NCI-H1694 treated with DMSO at 0.1 percent for 48 hours (cell line): ENCODE data around the gene PPP1R3E.
"Not testable (repeated sequence)": the region's sequence is repeated elsewhere in the genome, so short reads cannot be mapped to it uniquely, and the experiment has no call there.

ENCODE experiments used
- DNase-seq: peaks from one replicate; lab custom pipeline; 2025; lab: John Stamatoyannopoulos, UW

Gene PPP1R3E

GRCh38 chr14:23297611-23298277 is 4.9 kb downstream of the PPP1R3E start:
- DNase-seq, result no peak

DNA sequence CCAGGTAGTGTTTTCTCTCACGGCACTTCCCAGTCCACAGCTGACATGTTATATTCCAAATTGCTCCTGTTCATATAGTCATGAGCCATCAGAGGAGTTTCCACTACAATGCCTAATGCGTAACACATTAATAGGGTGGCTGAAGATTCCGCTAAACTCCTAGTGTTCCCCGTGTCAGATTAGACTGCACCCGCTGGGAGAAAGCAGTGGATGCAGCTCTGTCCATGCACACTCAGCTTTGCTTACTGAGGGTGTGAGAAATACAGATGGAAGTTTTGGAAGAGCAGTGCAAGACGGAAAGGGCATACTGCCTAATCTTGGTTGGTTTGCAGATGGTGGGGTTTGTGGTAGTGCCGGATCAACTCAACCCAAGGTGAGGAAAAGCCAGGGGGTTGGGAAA is 5.6 kb downstream of the PPP1R3E start:
- no peak for DNase-seq

DNA sequence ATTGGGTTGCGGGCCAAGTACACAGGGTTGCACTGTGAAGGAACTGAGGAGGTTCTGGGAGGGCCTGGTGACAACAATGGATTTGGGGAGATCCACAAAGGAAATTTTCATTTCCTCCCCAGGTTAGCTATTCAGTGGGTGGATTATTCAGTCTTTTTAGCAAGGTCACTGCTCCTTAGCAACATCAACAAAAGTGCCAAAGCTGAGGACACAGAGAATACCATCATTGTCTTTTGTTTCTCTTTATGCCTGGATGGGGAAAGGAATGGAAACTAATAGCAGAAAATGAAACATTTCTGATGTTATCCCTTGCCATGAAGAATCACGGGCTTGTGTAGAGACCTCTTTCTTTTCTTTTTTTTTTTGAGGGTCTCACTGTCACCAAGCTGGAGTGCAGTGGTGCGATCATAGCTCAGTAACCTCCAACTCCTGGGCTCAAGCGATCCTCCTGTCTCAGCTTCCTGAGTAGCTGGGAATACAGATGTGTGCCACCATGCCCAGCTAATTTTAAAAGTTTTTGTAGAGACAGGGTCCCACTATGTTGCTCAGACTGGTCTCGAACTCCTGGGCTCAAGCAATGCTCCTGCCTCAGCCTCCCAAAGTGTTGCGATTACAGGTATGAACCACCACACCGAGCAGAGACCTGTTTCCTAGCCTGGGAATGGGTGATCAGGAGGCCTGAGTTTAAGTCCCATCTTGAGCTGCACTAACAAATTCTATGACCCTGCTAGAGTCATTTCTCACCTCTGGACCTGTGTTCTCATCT is 6.5 kb downstream of the PPP1R3E start:
- no peak for DNase-seq

GRCh38 chr14:23294734-23295561 is 7.7 kb downstream of the PPP1R3E start:
- peak; percentile 76 for DNase-seq

DNA sequence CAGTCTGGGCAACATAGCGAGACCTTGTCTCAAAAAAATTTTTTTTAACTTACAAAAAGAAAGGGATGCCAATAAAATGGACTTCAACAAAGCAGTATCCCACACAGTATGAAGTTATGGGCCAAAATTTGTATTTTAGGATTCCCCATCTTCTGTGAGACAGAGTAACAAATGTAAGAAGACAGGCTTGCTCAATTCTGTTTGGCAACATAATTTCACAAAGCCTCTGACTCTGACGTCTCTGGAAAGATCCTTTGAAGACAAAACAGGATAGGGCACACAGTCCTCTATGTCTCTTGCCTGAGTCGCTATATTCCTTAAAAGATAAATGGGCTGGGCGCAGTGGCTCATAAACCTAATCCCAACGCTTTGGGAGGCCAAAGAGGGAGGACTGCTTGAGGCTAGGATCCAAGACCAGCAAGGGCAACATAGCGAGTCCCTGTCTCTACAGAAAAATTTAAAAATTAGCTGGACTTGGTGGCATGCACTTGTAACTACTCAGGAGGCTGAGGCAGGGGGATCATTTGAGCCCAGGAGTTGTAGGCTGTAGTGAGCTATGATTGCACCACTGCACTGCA is 15.7 kb downstream of the PPP1R3E start:
- DNase-seq, result no peak

- peak; percentile 98 for DNase-seq
Observed at GRCh38 chr14:23286020-23286901, 16.4 kb downstream of the PPP1R3E start, which contains the start of gene HOMEZ. TSS of gene HOMEZ (minus strand) at chr14:23286132. CDS start at chr14:23285952, 180 bp downstream.

GRCh38 chr14:23285530-23286019 is 17.1 kb downstream of the PPP1R3E start:
- no peak for DNase-seq

GRCh38 chr14:23284654-23285529 is 17.8 kb downstream of the PPP1R3E start:
- DNase-seq, result no peak

DNA sequence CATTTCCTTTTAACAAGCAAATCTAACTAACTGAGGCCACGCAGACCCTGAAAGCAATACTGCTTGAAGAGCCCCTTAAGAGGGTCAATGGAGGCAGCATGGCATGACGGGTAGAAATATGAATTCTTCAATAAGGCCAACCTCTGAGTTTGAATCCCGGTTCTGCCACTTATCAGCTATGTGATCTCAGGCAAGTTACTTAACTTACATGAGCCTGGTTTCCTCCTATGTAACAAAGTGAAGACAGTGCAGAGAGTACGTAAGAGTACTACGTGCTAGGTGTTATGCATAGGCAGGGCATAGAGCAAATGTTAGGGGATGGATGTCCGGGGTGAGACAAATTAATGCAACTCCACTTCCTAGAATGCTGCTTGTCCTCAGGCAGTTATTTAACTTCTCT is 21.4 kb downstream of the PPP1R3E start:
- no peak for DNase-seq

DNA sequence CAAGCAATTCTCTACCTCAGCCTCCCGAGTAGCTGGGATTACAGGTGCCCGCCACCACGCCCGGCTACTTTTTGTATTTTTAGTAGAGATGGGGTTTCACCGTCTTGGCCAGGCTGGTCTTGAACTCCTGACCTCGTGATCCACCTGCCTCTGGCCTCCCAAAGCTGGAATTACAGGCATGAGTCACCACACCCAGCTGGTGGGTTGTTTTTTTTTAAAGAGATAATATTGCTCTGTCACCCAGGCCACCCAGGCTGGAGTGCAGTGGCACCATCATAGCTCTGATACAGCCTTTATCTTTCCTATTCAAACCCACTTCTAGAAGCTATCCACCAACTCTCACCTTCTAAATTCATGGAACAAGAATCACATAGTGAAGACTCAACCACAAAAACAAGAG is 24.7 kb downstream of the PPP1R3E start:
- not testable (repeated sequence) for DNase-seq

- no peak for DNase-seq
Observed at GRCh38 chr14:23277189-23277588, 25.5 kb downstream of the PPP1R3E start.

GRCh38 chr14:23275412-23275811 is 27.2 kb downstream of the PPP1R3E start:
- DNase-seq, result no peak

- no peak for DNase-seq
Observed at GRCh38 chr14:23269193-23269592, 33.5 kb downstream of the PPP1R3E start.

- DNase-seq, result not testable (repeated sequence)
Observed at GRCh38 chr14:23260849-23261248, 41.8 kb downstream of the PPP1R3E start.

DNA sequence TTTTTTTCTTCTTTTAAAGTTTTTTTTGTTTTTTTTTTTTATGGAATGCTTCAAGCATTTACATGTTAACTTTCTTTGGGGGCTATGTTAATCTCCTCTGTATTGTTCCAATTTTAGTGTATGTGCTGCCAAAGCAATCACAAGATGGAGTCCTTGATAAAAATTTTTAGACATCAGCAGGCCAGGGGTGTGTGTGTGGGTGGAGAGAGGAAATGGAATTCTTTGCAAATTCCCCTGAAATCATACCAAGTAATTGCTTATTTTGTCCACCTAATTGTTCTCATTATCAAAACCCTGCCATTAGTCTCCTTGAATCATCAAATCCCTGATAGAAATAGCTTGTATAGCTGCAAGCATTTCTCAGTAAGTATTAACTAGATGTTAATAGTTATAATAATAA is 43.2 kb downstream of the PPP1R3E start:
- no peak for DNase-seq

DNA sequence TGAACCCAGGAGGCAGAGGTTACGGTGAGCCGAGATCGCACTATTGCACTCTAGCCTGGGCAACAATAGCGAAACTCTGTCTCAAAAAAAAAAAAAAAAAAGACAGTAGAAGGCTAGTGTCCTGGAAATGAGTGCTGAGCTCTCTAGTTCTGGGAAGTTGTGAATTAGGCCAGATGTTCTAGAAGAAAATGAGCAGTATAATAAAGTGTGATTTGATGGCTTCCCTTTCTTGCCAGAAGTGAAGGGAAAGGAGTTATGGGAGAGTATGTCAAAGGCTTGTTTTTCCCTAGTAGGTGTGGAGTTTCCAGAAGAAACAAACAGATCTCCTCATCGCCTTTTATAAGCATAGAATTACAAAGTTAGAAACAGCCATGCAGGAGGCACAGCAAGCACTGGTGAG is 44.4 kb downstream of the PPP1R3E start:
- no peak for DNase-seq

- no peak for DNase-seq
Observed at GRCh38 chr14:23252420-23253333, 50.0 kb downstream of the PPP1R3E start.

DNA sequence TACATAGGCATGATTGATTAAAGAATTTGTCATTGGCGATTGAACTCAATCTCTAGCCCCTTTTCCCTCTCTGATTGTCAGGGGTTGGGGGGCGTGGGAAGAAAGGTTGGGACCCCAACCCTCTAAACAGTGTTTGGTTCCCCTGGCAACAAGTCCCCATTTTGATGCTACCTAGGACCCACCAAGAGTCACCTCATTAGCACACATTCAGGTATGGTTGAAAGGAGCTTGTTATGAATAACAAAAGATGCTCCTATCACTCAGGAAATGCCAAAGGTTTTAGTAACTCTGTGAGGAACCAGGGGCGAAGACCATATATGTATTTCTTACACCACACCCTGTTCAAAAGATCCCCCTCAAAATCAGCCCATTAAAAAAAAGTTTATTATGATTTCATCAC is 50.7 kb downstream of the PPP1R3E start:
- DNase-seq, result no peak

- no peak for DNase-seq
Observed at GRCh38 chr14:23249824-23250223, 52.8 kb downstream of the PPP1R3E start.
